ENCODE data around the gene ADGRV1.
A peak's percentile ranks its signal among the peaks of the same experiment; 100 is the strongest.

Gene ADGRV1

DNA sequence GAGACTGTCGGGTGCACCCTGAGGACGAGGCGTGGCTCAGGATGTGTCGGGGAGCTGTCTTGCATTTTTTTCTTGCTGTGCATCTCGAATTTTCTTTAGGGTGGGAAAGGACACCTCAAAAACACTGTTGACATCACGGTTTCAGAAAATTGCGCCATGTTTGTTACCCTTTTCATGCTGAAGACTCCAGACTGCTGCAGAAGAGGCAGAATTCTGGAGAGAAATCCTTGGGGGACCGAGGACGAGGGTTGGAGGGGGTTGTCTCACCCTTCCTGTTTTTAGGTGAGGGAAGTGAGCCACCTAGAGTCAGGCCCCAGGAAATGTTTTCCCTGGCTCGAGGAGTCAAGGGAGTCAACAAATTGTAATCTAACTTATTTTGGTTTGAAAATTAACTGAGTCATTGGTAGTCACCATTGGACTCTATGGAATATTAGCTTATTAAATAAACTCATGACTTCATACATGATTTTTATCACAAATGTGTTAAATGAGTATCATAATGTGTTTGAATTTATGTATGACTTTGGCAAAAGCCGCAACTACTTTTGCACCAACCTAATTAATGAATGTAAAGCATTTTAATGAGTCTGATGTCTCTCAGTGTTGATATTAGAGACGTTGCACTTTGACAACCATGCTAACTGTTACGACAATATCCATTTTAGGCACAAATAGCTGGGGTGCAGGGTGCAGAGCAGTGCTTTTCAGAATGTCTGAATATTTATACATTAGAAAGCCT, 28.5 kb upstream of the ADGRV1 start (continued):
- no peak for TF ChIP-seq PRDM2 (tag by site-specific recombination; IDR thresholded peaks at IDR 0.05; ENCODE audit: borderline replicate concordance)
- 0 out of 2 replicates have a peak, but pooled peaks have one; percentile 36 for TF ChIP-seq TRIM28 (IDR thresholded peaks at IDR 0.05; ENCODE audit: borderline replicate concordance, low read length)
- TF ChIP-seq ZNF555 (tag by site-specific recombination; conservative IDR thresholded peaks at IDR 0.05) = no peak
- TF ChIP-seq, protein P1, sequence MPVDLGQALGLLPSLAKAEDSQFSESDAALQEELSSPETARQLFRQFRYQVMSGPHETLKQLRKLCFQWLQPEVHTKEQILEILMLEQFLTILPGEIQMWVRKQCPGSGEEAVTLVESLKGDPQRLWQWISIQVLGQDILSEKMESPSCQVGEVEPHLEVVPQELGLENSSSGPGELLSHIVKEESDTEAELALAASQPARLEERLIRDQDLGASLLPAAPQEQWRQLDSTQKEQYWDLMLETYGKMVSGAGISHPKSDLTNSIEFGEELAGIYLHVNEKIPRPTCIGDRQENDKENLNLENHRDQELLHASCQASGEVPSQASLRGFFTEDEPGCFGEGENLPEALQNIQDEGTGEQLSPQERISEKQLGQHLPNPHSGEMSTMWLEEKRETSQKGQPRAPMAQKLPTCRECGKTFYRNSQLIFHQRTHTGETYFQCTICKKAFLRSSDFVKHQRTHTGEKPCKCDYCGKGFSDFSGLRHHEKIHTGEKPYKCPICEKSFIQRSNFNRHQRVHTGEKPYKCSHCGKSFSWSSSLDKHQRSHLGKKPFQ (tag by site-specific recombination; IDR thresholded peaks at IDR 0.05) = no peak
- peak; percentile 68; the same call in 1 of the 2 replicates for TF ChIP-seq CTCF (tag by site-specific recombination; IDR thresholded peaks at IDR 0.05)
- no peak for TF ChIP-seq ZNF692 (tag by site-specific recombination; IDR thresholded peaks at IDR 0.05)
- no peak for TF ChIP-seq GLI2 (tag by site-specific recombination; IDR thresholded peaks at IDR 0.05; ENCODE audit: borderline replicate concordance, low read depth)
- TF ChIP-seq ZNF184 (tag by site-specific recombination; IDR thresholded peaks at IDR 0.05) = 0 out of 2 replicates have a peak, but pooled peaks have one; percentile 26
- TF ChIP-seq ZFP3 (tag by site-specific recombination; IDR thresholded peaks at IDR 0.05; ENCODE audit: low read depth) = no peak
- TF ChIP-seq YY2 (tag by site-specific recombination; IDR thresholded peaks at IDR 0.05) = no peak
- no peak for TF ChIP-seq RBAK (tag by site-specific recombination; IDR thresholded peaks at IDR 0.05)
- no peak for TF ChIP-seq KLF9 (tag by site-specific recombination; IDR thresholded peaks at IDR 0.05; ENCODE audit: low read depth)
- no peak for TF ChIP-seq ZNF302 (tag by site-specific recombination; IDR thresholded peaks at IDR 0.05; ENCODE audit: low read depth)
- TF ChIP-seq ZNF239 (tag by site-specific recombination; IDR thresholded peaks at IDR 0.05) = no peak
- peak; percentile 3; the same call in 1 of the 2 replicates for TF ChIP-seq ATF2 (tag by site-specific recombination; IDR thresholded peaks at IDR 0.05; ENCODE audit: low read depth)
- no peak for TF ChIP-seq ZNF148 (tag by site-specific recombination; IDR thresholded peaks at IDR 0.05; ENCODE audit: borderline replicate concordance)
- no peak for TF ChIP-seq HOXD13 (CRISPR knock-in tag; IDR thresholded peaks at IDR 0.05; ENCODE audit: borderline replicate concordance)
- TF ChIP-seq, protein P2, sequence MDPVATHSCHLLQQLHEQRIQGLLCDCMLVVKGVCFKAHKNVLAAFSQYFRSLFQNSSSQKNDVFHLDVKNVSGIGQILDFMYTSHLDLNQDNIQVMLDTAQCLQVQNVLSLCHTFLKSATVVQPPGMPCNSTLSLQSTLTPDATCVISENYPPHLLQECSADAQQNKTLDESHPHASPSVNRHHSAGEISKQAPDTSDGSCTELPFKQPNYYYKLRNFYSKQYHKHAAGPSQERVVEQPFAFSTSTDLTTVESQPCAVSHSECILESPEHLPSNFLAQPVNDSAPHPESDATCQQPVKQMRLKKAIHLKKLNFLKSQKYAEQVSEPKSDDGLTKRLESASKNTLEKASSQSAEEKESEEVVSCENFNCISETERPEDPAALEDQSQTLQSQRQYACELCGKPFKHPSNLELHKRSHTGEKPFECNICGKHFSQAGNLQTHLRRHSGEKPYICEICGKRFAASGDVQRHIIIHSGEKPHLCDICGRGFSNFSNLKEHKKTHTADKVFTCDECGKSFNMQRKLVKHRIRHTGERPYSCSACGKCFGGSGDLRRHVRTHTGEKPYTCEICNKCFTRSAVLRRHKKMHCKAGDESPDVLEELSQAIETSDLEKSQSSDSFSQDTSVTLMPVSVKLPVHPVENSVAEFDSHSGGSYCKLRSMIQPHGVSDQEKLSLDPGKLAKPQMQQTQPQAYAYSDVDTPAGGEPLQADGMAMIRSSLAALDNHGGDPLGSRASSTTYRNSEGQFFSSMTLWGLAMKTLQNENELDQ (tag by site-specific recombination; IDR thresholded peaks at IDR 0.05; ENCODE audit: low read depth) = no peak
- TF ChIP-seq, protein P3, sequence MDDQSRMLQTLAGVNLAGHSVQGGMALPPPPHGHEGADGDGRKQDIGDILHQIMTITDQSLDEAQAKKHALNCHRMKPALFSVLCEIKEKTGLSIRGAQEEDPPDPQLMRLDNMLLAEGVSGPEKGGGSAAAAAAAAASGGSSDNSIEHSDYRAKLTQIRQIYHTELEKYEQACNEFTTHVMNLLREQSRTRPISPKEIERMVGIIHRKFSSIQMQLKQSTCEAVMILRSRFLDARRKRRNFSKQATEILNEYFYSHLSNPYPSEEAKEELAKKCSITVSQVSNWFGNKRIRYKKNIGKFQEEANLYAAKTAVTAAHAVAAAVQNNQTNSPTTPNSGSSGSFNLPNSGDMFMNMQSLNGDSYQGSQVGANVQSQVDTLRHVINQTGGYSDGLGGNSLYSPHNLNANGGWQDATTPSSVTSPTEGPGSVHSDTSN (CRISPR knock-in tag; IDR thresholded peaks at IDR 0.05) = no peak
